ENCODE measurements around the gene IL31. TPM values are rescaled to one million over a fixed set of nuclear protein-coding genes. Genes with fewer than 3 reads are reported as not detected.

The IL31 gene
- total and polyA plus RNA-seq, 8 donors = not detected

DNA sequence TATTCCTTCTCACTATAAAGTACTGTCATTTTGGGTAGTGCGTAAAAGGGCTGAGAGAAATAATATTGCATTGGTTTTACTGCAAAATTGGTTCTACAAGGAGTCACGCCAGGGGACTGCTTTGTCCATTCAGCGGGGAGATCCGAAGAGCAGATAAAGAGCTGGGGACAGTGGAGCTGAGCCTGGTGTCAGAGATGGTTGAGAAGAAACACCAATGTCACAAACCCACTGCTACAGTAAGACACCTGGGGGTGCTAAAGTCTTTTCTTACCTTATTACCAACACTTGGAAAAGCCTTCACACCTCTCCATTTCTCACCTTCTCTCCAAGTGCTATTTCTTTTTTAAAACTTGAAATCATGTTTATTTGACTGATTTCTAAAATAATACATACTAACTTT lies 14.1 kb downstream of the IL31 start:
- no peak for TF ChIP-seq CTCF (IDR thresholded peaks at IDR 0.05)
- no peaks in the 10 kb centered on the region for H3K36me3 ChIP-seq
- no peaks in the 10 kb centered on the region for H3K27me3 ChIP-seq
- 72 to 77% methylated on average over 4 of the region's 4 CpGs for WGBS, 2 donors
- ATAC-seq (no peak), FAIRE-seq (no peak), DNase-seq (no peak)
- no peaks in the 10 kb centered on the region for H3K9me3 ChIP-seq
- no peak overlapping the region for H3K4me3 ChIP-seq
- no peak overlapping the region for H3K27ac ChIP-seq
- H3K4me1 ChIP-seq = no peaks in the 10 kb centered on the region
- intact Hi-C loops (cut with DNase I) = no loop called here

- Histone ChIP-seq H3K4me1 (no peaks in the 10 kb centered on the region), H3K36me3 (no peaks in the 10 kb centered on the region), H3K27me3 (no peaks in the 10 kb centered on the region), H3K4me3 (no peak overlapping the region), H3K27ac (no peak overlapping the region), H3K9me3 (no peaks in the 10 kb centered on the region)
- ATAC-seq (no peak), FAIRE-seq (no peak), DNase-seq (no peak)
- intact Hi-C loops (cut with DNase I) = no loop called here
- WGBS, 2 donors = 89 to 91% methylated on average over 7 of the region's 7 CpGs
- no peak for TF ChIP-seq CTCF (IDR thresholded peaks at IDR 0.05)
Measured at GRCh38 chr12:122158700-122159285, 15.2 kb downstream of the IL31 start.

- ATAC-seq (no peak), FAIRE-seq (no peak), DNase-seq (no peak)
- 89 to 90% methylated on average over 10 of the region's 10 CpGs for WGBS, 2 donors
- Histone ChIP-seq H3K27me3 (no peaks in the 10 kb centered on the region), H3K27ac (no peak overlapping the region), H3K36me3 (no peaks in the 10 kb centered on the region), H3K4me3 (no peak overlapping the region), H3K4me1 (no peaks in the 10 kb centered on the region), H3K9me3 (no peaks in the 10 kb centered on the region)
- TF ChIP-seq CTCF (IDR thresholded peaks at IDR 0.05) = no peak
- intact Hi-C loops (cut with DNase I) = no loop called here
Measured at GRCh38 chr12:122155705-122156104, 18.3 kb downstream of the IL31 start.

DNA sequence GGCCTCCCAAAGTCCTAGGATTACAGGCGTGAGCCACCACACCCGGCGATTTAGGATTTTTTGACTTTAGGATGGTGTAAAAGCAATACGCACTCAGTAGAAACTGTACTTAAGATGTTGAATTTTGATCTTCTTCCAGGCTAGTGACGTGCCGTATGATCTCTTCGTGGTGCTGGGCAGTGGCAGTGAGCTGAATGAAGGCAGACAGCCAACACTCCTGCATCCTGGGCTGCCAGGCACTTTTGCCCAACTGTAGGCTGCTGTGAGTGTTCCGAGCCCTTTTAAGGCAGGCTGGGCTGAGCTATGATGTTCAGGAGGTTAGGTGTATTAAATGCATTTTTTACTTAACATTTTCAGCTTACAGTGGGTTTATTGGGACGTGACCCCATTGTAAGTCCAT lies 21.3 kb downstream of the IL31 start:
- TF ChIP-seq CTCF (IDR thresholded peaks at IDR 0.05) = no peak
- H3K9me3 ChIP-seq = no peaks in the 10 kb centered on the region
- no peaks in the 10 kb centered on the region for H3K36me3 ChIP-seq
- 86 to 90% methylated on average over 9 of the region's 9 CpGs for WGBS, 2 donors
- no peaks in the 10 kb centered on the region for H3K4me1 ChIP-seq
- FAIRE-seq (no peak), ATAC-seq (no peak), DNase-seq (no peak)
- no peak overlapping the region for H3K27ac ChIP-seq
- no peak overlapping the region for H3K4me3 ChIP-seq
- H3K27me3 ChIP-seq = no peaks in the 10 kb centered on the region
- intact Hi-C loops (cut with DNase I) = no loop called here

DNA sequence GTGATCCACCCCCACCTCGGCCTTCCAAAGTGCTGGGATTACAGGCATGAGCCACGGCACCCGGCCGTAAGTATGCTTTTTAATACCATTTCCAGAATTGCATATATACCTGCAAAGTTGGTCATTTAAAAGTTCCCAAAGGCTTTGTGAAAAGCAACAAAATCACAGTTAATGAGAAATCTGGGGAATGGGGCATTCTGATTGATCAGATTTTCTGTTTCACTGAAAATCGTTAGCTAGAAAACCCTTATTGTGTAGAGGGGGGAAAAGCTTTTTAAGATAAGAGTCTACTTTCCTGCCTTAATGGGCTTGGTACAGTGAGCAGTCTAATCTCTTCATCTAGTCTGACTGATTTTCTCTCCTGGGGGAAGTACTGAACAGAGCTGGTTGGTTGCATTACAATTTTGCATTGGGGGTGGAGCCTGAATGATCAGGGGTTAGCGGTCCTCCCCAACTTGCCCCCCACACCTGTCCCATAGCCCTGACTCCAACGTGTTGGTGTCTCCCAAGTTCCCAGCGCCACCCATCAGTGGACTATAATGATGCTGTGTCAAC lies 23.8 kb downstream of the IL31 start:
- Histone ChIP-seq H3K9me3 (no peaks in the 10 kb centered on the region), H3K4me3 (no peak overlapping the region), H3K36me3 (no peaks in the 10 kb centered on the region), H3K4me1 (no peaks in the 10 kb centered on the region), H3K27me3 (no peaks in the 10 kb centered on the region), H3K27ac (no peak overlapping the region)
- ATAC-seq (no peak), FAIRE-seq (no peak), DNase-seq (no peak)
- WGBS, 2 donors = 67 to 74% methylated on average over 8 of the region's 8 CpGs
- intact Hi-C loops (cut with DNase I) = no loop called here
- no peak for TF ChIP-seq CTCF (IDR thresholded peaks at IDR 0.05)

Data from pancreas (tissue), 10 donors.